Cortex of kidney (tissue), 1 donor: ENCODE data around the gene B3GAT2.
"Not testable (repeated sequence)": the region's sequence is repeated elsewhere in the genome, so short reads cannot be mapped to it uniquely, and the experiment has no call there.

Experiments
- DNase-seq: peaks from one replicate; lab custom pipeline; 2025; lab: John Stamatoyannopoulos, UW

Gene B3GAT2

GRCh38 chr6:70956451-70957283 is at the start of gene B3GAT2:
B3GAT2 (minus strand) TSS chr6:70957060; CDS start chr6:70956429, 631 bp downstream.
- no peak for DNase-seq

GRCh38 chr6:70998148-70998547 is 41.3 kb upstream of the B3GAT2 start:
- DNase-seq: no peak

- no peak for DNase-seq
These were observed 40.5 kb upstream of the B3GAT2 start for GRCh38 chr6:70997379-70997778.

GRCh38 chr6:70996106-70996505 is 39.2 kb upstream of the B3GAT2 start:
- no peak for DNase-seq

- DNase-seq: no peak
These were observed 38.6 kb upstream of the B3GAT2 start for GRCh38 chr6:70995411-70995810.

GRCh38 chr6:70991253-70991652 is 34.4 kb upstream of the B3GAT2 start:
- no peak for DNase-seq

GRCh38 chr6:70985156-70985555 is 28.3 kb upstream of the B3GAT2 start:
- DNase-seq: no peak

GRCh38 chr6:70982747-70983146 is 25.9 kb upstream of the B3GAT2 start:
- no peak for DNase-seq

GRCh38 chr6:70980727-70981126 is 23.9 kb upstream of the B3GAT2 start:
- no peak for DNase-seq

- no peak for DNase-seq
These were observed 16.7 kb upstream of the B3GAT2 start for GRCh38 chr6:70973604-70974003.

GRCh38 chr6:70967049-70967448 is 10.2 kb upstream of the B3GAT2 start:
- DNase-seq: no peak

GRCh38 chr6:70957284-70957617 is 391 bp upstream of the B3GAT2 start:
- DNase-seq: no peak

- DNase-seq: no peak
These were observed 739 bp downstream of the B3GAT2 start for GRCh38 chr6:70956191-70956450.

- no peak for DNase-seq
These were observed 1.2 kb downstream of the B3GAT2 start for GRCh38 chr6:70955441-70956190.

GRCh38 chr6:70954750-70955149 is 2.1 kb downstream of the B3GAT2 start:
- no peak for DNase-seq

GRCh38 chr6:70954176-70954575 is 2.7 kb downstream of the B3GAT2 start:
- DNase-seq: no peak

GRCh38 chr6:70952608-70953165 is 4.2 kb downstream of the B3GAT2 start:
- no peak for DNase-seq

- DNase-seq: not testable (repeated sequence)
These were observed 12.5 kb downstream of the B3GAT2 start for GRCh38 chr6:70944321-70944720.

- no peak for DNase-seq
These were observed 23.0 kb downstream of the B3GAT2 start for GRCh38 chr6:70933853-70934252.

GRCh38 chr6:70905742-70906141 is 51.1 kb downstream of the B3GAT2 start:
- DNase-seq: no peak

GRCh38 chr6:70903665-70904452 is 53.0 kb downstream of the B3GAT2 start:
- DNase-seq: no peak

- no peak for DNase-seq
These were observed 55.5 kb downstream of the B3GAT2 start for GRCh38 chr6:70901324-70901723.

GRCh38 chr6:70900047-70900446 is 56.8 kb downstream of the B3GAT2 start:
- no peak for DNase-seq
